Memory B cell (primary cell): Measurements from ENCODE around the gene GDF15.

Source experiments
- ATAC-seq: fragments of 150-1000 bp; cut with Tn5 transposase; 2 replicates; pipeline ENCODE4 v1.10.0; 2021; ENCODE audit warnings: low read depth, mild to moderate bottlenecking, moderate library complexity
- DNase-seq, 2 donors: peaks; one replicate each; pipeline ENCODE4 v3.0.0; 2022; ENCODE audit warnings: low spot score in 2 of 2
- H3K27ac Mint-ChIP-seq: one replicate; pipeline ENCODE4 v1.8.0; 2022; ENCODE audit warnings: mild to moderate bottlenecking, moderate library complexity, mixed read lengths
- H3K27me3 Mint-ChIP-seq: one replicate; pipeline ENCODE4 v1.8.0; 2022; ENCODE audit warnings: mixed read lengths
- H3K36me3 Mint-ChIP-seq: one replicate; pipeline ENCODE4 v1.8.0; 2022; ENCODE audit warnings: mild to moderate bottlenecking, mixed read lengths
- H3K4me1 Mint-ChIP-seq: one replicate; pipeline ENCODE4 v1.8.0; 2022; ENCODE audit warnings: mixed read lengths
- H3K4me3 Mint-ChIP-seq: one replicate; pipeline ENCODE4 v1.8.0; 2022; ENCODE audit warnings: mild to moderate bottlenecking, moderate library complexity, mixed read lengths
- H3K9me3 Mint-ChIP-seq: one replicate; pipeline ENCODE4 v1.8.0; 2022; ENCODE audit warnings: mixed read lengths

Gene GDF15

DNA sequence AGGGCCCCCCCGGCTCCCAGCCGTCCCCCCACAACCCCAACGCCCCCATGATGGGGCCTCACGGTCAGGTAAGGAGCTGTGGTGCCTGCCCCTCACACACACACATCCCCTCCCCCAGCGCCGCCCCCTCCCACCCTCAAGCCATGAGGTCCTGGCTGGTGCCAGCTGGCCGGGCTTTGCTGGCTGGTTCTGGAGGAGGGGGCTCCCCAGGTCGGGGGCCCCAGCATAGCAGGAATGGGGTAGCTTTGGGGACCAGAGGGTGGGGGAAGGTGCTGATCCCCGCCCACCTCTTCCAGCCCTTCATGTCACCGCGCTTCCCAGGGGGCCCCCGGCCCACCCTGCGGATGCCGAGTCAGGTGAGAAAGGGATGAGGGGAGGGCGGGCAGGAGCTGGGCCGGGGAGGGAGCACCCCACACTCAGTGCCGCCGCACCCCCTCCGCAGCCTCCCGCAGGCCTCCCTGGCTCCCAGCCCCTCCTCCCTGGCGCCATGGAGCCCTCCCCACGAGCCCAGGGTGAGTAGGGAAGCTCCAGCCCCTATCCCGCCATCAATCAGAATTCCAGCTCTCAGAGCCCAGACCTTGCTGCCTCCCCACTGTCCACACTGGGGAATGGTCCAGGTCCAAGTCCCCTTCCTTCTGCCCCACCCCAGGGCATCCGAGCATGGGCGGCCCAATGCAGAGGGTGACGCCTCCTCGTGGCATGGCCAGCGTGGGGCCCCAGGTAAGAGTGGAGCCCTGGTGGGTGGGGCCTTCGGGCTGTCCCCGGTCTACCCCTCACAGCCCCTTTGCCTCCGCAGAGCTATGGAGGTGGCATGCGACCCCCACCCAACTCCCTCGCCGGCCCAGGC lies 45.6 kb downstream of the GDF15 start:
- H3K36me3 Mint-ChIP-seq = no peaks in the 10 kb centered on the region
- peaks cover 13% of the 10 kb centered on the region for H3K4me1 Mint-ChIP-seq
- ATAC-seq (no peak), DNase-seq (no peak)
- peak overlapping the region; percentile 67 for H3K4me3 Mint-ChIP-seq
- H3K27me3 Mint-ChIP-seq = no peaks in the 10 kb centered on the region
- H3K9me3 Mint-ChIP-seq = no peaks in the 10 kb centered on the region
- H3K27ac Mint-ChIP-seq = peak overlapping the region; percentile 58

DNA sequence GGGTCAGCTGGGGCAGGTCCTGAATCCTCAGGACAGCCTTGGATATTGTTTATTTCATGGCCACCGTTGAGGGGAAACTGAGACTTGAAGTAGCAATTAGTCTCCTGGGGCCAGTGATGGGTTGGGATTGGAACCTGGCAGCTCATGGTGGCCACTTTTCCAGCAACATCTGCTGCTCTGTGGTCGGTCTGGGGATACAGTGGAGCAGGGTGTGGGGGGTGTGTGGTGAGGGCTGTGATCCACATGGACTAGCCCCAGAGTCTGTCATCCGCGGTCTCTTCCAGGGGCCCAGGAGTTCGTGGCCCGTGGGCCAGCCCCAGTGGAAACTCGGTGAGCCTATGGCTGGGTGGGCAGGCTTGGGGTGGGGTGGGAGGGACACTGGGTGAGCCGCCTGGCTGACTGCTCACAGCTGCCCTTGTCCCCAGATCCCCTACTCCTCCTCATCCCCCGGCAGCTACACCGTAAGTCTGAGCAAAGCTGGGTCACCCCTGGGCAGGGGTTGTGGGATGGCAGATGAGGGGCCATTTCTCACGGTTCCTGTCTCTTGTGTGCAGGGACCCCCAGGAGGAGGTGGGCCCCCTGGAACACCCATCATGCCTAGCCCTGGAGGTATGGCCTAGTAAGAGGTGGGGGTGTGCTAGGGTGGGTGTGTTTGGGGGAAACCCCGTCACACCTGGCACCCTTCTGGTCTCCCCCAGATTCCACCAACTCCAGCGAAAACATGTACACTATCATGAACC lies 46.5 kb downstream of the GDF15 start:
- no peaks in the 10 kb centered on the region for H3K36me3 Mint-ChIP-seq
- ATAC-seq = no peak
- H3K27ac Mint-ChIP-seq = peak overlapping the region; percentile 58
- peaks cover 13% of the 10 kb centered on the region for H3K4me1 Mint-ChIP-seq
- DNase-seq = no peak
- peak overlapping the region; percentile 76 for H3K4me3 Mint-ChIP-seq
- no peaks in the 10 kb centered on the region for H3K27me3 Mint-ChIP-seq
- no peaks in the 10 kb centered on the region for H3K9me3 Mint-ChIP-seq

DNA sequence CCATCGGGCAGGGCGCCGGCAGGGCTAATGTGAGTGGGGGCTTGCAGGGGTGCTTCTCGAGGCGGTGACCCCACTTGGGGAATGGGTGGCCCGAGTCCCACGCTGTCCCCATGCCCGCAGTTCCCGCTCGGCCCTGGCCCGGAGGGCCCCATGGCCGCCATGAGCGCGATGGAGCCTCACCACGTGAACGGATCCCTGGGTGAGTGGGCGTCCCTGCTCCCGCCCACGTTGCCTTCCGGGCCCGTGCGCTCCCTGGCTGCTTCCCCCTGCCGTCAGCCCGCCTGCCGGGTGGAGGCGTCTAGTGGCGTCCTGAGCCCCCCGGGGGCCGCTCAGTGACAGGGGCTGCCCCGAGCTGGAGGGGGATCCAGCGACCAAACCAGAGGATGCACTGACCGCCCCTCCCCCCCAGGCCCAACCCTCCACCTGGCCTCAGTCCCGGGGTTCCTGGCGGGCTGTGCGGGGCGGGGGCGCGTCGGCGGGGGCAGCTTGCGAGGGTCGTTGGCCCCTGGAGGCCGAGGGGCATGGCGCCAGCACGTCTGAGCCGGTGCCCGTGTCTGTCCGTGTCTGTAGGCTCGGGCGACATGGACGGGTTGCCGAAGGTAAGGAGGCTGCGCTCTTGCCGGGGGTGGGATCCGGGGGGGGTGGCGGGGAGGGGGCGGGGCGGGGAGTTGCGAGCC lies 47.2 kb downstream of the GDF15 start:
- Mint-ChIP-seq H3K27me3 (no peaks in the 10 kb centered on the region), H3K36me3 (no peaks in the 10 kb centered on the region), H3K4me1 (peaks cover 13% of the 10 kb centered on the region), H3K4me3 (peak overlapping the region; percentile 76), H3K9me3 (no peaks in the 10 kb centered on the region), H3K27ac (peak overlapping the region; percentile 55)
- peak; percentile 34 for ATAC-seq
- peak; percentile 55 to 66 for DNase-seq

DNA sequence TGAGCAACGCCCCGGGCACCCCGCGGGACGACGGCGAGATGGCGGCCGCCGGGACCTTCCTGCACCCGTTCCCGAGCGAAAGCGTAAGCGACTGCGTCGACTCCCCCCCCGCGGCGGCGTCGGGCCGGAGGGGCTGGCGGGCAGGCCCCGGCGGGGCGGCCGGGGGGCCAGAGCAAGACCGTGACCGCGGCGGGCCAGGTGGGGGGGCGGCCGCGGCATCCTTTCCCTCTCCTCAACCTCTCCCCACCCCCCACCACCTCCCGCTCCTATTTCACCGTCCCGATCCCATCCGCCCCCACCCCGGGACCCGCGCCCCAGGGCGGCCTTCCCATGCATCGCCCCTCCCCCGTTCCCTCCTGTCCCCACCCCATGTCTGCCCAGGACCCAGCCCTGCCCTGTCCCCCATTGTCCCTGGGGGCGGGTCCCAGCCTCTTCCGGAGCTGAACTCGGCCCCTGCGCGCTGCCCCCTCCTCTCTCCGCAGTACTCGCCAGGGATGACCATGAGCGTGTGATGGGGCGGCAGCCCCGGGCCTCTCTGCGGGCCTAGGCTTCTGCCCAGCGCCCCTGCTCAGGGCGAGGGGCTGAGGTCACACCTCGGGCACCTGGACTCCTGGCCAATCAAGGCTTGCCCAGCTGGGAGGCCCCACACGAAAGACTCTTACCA lies 47.9 kb downstream of the GDF15 start:
- Mint-ChIP-seq H3K4me1 (peaks cover 13% of the 10 kb centered on the region), H3K27ac (peak overlapping the region; percentile 89), H3K4me3 (peak overlapping the region; percentile 89)

DNA sequence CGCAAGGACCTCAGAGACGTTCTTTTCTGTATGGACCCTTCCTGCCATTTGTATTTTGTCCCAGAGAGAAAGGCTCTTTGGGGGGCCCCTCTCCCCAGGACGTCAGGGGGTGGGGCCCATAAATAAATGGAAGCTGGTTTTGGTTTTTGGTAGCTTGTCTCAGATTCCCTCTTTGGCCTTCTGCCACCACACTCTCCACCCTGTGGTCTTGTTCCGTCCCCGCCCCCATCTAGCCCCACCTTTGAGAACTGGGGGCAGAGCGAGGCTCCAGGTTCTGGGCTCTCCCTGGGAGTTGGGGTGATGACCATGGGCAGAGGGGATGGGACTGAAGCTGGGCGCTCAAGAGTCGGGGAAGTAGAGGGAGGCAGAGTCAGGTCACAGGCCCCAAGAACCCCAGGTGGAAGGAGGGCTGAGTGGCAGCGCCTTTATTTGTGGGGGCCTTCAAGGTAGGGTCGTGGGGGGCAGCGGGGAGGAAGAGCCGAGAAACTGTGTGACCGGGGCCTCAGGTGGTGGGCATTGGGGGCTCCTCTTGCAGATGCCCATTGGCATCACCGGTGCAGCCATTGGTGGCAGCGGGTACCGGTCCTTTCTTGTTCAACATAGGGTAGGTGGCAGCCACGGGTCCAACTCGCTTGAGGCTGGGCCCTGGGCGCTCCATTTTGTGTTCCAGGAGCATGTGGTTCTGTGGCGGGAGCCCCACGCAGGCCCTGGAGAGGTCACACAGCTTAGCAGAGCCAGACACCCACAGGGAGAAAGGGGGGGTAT lies 48.6 kb downstream of the GDF15 start:
- no peaks in the 10 kb centered on the region for H3K36me3 Mint-ChIP-seq
- ATAC-seq = no peak
- no peak for DNase-seq
- H3K27me3 Mint-ChIP-seq = no peaks in the 10 kb centered on the region
- H3K27ac Mint-ChIP-seq = peak overlapping the region; percentile 89
- H3K9me3 Mint-ChIP-seq = no peaks in the 10 kb centered on the region
- H3K4me1 Mint-ChIP-seq = peaks cover 17% of the 10 kb centered on the region
- peak overlapping the region; percentile 89 for H3K4me3 Mint-ChIP-seq

More for the DNA sequence above, 47.9 kb downstream of the GDF15 start:
- Mint-ChIP-seq H3K36me3 (no peaks in the 10 kb centered on the region), H3K9me3 (no peaks in the 10 kb centered on the region), H3K27me3 (no peaks in the 10 kb centered on the region)
- ATAC-seq (no peak), DNase-seq (no peak)

DNA sequence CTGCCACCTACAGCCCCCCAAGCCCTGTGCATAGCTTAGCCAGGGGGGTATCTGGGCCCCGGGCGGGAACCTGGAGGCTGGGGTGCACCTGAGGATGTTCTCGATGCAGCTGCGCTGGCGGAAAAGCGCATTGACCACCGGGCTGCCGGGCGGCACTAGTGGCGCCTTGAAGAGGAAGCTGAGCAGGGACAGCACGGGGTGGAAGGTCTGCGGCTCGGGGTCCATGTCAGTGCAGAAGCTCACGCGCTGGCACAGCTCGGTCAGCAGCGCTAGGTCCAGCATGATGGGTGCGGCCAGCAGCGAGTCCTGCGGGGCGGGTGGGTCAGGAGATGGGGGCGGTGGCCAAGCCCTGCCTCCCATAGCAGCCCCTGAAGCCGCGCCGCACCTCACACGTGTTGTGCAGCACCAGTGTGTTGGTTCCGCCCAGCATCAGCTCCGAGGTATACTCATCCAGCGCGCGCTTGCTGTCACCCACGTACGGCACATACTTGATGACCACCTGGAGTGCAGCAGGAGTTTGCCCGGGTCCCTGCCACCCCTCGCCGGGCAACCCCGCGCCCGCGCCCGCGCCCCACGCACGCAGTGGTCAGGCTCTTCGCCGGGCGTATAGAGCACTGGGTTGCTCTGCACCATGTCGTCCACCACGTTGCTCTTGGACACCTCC lies 49.4 kb downstream of the GDF15 start:
- DNase-seq (no peak), ATAC-seq (no peak)
- no peaks in the 10 kb centered on the region for H3K27me3 Mint-ChIP-seq
- H3K9me3 Mint-ChIP-seq = no peaks in the 10 kb centered on the region
- H3K27ac Mint-ChIP-seq = no peak overlapping the region
- H3K4me3 Mint-ChIP-seq = peak overlapping the region; percentile 11
- no peaks in the 10 kb centered on the region for H3K36me3 Mint-ChIP-seq
- peaks cover 18% of the 10 kb centered on the region for H3K4me1 Mint-ChIP-seq

DNA sequence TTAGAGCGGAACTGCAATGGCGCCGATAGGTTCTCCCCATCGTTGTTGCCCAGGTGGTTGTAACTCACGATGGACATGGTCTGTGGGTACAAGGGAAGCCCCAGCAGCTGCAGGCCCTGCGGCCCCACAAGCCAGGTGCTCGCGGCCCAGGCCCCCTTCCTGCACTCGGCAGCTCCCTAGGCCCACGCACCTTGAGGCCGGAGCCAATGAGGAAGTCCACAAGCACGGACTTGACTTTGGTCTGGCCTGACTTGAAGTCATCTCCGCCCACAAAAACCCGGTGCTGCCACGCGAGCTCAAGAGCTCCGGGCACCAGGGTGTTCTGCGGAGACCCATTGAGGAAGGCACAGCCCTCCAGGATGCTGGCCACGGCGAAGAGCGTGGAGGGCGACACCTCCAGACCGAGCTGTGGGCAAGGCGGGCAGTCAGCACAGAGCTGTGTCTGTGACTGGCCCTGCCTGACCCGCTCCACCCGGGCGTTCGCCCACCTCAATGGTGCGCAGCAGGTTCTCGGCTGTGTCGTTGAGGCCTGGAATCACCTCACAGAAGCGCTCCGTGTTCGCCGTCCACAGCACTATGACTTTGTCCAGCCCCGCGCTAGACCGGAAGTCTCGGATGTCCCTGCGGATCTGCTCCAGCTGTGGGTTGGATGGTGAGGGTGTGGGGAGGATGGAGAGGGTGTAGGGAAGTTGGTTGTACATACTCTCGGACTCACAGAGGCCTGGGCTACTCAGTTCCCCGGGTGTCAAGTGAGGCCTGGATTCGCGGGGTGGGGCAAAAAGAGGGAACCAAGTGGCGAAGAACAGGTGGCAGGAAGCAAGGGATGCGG lies 50.1 kb downstream of the GDF15 start:
- no peak for ATAC-seq
- no peak for DNase-seq
- no peaks in the 10 kb centered on the region for H3K27me3 Mint-ChIP-seq
- H3K4me3 Mint-ChIP-seq = peak overlapping the region; percentile 78
- no peaks in the 10 kb centered on the region for H3K36me3 Mint-ChIP-seq
- H3K9me3 Mint-ChIP-seq = no peaks in the 10 kb centered on the region
- no peak overlapping the region for H3K27ac Mint-ChIP-seq
- H3K4me1 Mint-ChIP-seq = peaks cover 23% of the 10 kb centered on the region

DNA sequence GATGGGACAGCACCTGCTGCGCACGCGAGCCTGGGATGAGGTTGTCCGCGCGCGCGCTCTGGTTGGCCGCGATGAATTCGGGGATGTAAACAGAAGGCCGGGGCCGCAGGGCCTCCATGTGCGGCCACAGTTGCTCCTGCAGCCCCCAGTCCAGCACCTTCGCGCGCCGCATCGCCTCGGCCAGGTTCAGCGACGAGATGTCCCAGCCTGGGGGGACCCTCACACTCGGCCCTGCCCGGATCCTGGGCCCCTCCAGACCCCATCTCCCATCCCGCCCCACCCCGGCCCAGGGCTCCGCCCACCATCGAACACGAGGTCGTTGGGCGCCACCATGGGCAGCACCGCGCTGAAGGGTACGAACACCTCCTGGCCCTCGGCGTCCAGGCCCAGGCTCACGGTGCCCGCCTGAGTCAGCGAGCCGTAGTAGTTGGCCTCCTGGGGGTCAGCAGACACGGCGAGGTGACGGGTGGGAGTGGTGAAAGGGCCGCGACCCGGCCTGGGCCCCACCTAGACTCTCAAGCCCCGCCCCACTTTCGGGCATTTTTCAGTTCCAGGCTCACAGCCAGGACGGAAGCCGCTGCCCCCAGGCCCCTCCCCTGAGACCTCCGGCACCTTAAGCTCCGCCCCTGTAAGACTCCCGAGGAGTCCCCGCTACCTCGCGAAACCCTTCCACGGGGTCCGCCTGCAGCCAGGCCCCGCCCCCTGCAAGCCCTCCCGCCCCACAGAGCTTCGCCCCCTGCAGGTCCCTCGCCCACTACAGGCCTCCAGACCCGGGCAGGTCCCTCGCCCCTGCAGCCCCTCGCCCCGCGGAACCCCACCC lies 50.9 kb downstream of the GDF15 start:
- Mint-ChIP-seq H3K4me3 (peak overlapping the region; percentile 79), H3K4me1 (peaks cover 26% of the 10 kb centered on the region), H3K9me3 (no peaks in the 10 kb centered on the region), H3K27me3 (no peaks in the 10 kb centered on the region), H3K36me3 (no peaks in the 10 kb centered on the region), H3K27ac (no peak overlapping the region)
- DNase-seq (peak in 1 of 2 donors; percentile 60), ATAC-seq (peak; percentile 45)

DNA sequence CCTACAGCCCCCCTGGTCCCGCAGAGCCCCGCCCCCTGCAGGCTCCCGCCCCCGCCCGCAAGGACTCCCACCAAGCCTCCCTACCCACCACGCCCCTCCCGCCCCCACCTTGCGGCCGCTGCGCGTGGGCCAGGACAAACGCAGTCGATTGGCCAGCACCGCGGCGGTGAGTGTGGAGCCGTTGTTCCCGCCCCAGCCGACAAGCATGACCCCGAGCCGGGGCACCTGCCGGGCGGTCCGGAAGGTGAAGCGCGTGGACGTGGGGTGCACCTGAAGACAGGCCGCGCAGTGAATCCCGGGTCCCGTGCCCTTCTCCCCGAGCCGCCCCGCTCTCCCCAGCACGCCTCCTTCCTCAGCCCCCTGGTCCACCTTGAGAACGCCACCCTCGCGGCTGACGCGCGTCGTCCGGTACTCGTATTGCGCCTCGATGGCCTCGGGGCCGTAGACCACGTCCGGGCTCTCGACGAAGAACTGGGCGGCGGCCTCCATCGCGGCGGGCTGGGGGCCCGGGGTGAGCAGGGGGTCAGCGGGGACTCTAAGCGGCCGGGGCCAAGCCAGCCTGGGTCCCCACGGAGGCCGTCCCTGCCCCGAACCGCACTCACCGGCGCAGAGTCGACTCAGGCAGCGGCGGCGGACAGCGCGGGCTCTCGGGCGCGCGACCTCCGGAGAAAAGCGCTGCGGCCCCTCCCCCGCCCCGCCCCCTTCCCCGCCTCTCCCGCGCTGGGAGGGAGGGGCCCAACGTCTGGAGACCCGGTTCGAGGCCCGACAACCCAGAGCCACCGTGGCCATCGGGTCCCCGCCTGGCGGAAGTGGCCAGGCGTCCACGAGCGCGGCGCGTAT lies 51.8 kb downstream of the GDF15 start, which contains the start of gene ISYNA1:
TSS of gene ISYNA1 (minus strand) at position 643 of the 840 bp plus-strand sequence. CDS start at position 489, 154 bp downstream.
- Mint-ChIP-seq H3K27me3 (no peaks in the 10 kb centered on the region), H3K36me3 (peaks cover 3% of the 10 kb centered on the region), H3K27ac (no peak within 1 kb of the TSS), H3K4me1 (peaks cover 33% of the 10 kb centered on the region), H3K9me3 (peaks cover 4% of the 10 kb centered on the region), H3K4me3 (peak within 1 kb of the TSS; percentile 79)
- no peak for DNase-seq
- peak; percentile 9 for ATAC-seq

DNA sequence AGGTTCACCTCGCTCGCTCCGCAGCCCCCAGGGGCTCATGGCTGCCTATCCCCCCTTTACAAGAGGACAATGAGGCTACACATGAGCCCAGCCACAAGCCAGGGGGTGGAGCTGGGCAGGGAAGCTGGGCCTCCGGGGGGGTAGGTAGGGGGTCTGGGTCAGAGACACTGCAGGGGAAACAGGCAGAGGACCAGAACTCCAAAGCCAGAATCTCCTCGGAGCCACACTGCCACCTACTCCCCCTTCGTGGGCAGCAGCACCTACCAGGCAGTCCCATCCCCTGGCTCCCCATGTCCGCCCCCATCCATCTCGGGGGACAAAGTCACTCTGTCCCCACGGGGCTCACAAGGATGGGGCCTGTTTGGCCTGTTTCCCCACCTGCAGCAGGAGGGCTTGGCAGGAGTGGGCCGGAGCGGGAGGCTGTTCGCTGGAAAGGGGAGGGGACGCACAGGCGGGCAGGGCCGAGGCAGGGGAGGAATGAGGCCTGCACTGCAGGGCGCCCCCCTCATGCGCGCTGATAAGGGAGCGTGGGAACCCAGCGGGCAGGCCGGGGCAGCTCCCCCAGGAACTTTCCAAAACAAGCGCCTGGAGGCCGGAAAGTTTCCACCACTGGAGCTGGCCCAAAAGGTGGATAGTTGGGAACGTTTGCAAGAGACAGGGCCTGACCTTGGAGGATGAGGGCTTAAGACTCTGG lies 52.5 kb downstream of the GDF15 start:
- Mint-ChIP-seq H3K9me3 (peaks cover 4% of the 10 kb centered on the region), H3K4me1 (peaks cover 33% of the 10 kb centered on the region), H3K27ac (no peak overlapping the region), H3K27me3 (no peaks in the 10 kb centered on the region), H3K36me3 (peaks cover 4% of the 10 kb centered on the region), H3K4me3 (peak overlapping the region; percentile 39)
- ATAC-seq (no peak), DNase-seq (no peak)
